HUES64 (cell line): ENCODE measurements around the gene MYH9. TPM values are rescaled to one million over a fixed set of nuclear protein-coding genes. Genes with fewer than 3 reads are reported as not detected.
"Not testable (repeated sequence)": the region's sequence is repeated elsewhere in the genome, so short reads cannot be mapped to it uniquely, and the experiment has no call there.

Experiments used
- H3K27ac ChIP-seq: 2 replicates; pipeline ENCODE4 v1.7.0; 2013; ENCODE audit warnings: low read depth, low read length, inconsistent platforms
- H3K27me3 ChIP-seq: 2 replicates; pipeline ENCODE4 v1.6.1; 2013; ENCODE audit warnings: mild to moderate bottlenecking, low read length; ENCODE audit not compliant: insufficient read depth
- H3K36me3 ChIP-seq: 2 replicates; pipeline ENCODE4 v1.6.1; 2013; ENCODE audit warnings: mild to moderate bottlenecking, low read length; ENCODE audit not compliant: insufficient read depth
- H3K4me1 ChIP-seq: 2 replicates; pipeline ENCODE4 v1.6.1; 2013; ENCODE audit warnings: mild to moderate bottlenecking, low read length, moderate library complexity; ENCODE audit not compliant: insufficient read depth
- H3K4me3 ChIP-seq: 2 replicates; pipeline ENCODE4 v1.5.1; 2013; ENCODE audit warnings: mild to moderate bottlenecking, low read length, moderate library complexity
- H3K9ac ChIP-seq: 2 replicates; pipeline ENCODE4 v1.6.1; 2013; ENCODE audit warnings: mild to moderate bottlenecking, low read depth, low read length
- H3K9me3 ChIP-seq: 2 replicates; pipeline ENCODE4 v1.6.1; 2013; ENCODE audit warnings: low read depth, low read length; ENCODE audit not compliant: insufficient read depth
- WGBS: fragments of 150-250, 120-280 bp; methylation state at CpG from one replicate; pipeline ENCODE4 v1.1.7; 2013; ENCODE audit warnings: missing lambda C conversion rate; 5-methylcytosine and 5-hydroxymethylcytosine counted together
- polyA plus RNA-seq, 2 experiments: library from polyadenylated mRNA; stranded (reverse); fragments of 50-300 nt; gene quantifications; one replicate each; pipeline ENCODE4 v1.2.3, GENCODE V29; 2013

The MYH9 gene
- polyA plus RNA-seq (2013, experiment 1 of 2), result 117 TPM
- 121 TPM for polyA plus RNA-seq (2013, experiment 2 of 2)

DNA sequence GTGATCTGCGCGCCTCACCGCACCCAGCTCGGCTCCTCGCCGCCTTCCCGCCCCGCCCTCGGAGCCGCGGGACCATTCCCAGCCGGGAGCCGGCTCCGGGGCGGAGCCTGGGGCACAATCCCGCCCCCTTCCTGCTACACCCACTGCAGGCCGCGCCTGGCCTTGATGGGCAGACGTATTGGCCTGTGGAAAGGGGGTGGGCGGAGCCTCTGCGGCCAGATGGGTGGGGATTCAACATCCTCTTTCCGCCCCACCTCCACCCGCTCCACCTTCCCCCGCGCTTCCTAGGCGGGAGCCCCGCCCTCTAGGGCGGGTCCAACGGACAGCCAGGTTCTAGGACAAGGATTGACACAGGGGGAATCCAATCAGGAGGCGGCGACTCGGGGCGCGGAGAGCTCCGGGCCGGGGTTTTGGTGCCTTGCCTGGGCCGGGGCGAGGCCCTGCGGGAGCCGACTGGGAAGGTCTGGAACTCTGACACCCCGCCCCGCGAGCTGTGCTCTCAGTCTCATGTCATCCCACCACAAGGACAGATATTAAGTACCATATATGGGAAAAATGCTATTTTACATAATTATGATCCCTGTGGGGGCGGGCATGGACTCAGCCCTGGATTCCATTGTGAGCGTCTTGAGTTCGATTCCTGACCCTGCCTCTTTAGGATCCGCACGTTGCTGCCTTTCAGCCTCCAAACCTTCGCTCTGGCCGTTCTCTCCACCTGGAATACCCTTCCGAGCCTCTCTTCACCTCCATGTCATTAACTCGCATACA, at the start of gene MYH9:
MYH9 (minus strand) TSS at position 9 of the 768 bp plus-strand sequence. CDS start 38,731 bp downstream, outside the sequence.
- Histone ChIP-seq H3K36me3 (peaks cover 2% of the 10 kb centered on the region; the same call in 1 of the 2 replicates), H3K27ac (peak within 1 kb of the TSS; percentile 92; the same call in 1 of the 2 replicates), H3K4me3 (peak within 1 kb of the TSS; percentile 80), H3K27me3 (no peaks in the 10 kb centered on the region), H3K9me3 (no peaks in the 10 kb centered on the region), H3K4me1 (peaks cover 15% of the 10 kb centered on the region), H3K9ac (peak within 1 kb of the TSS; percentile 90)
- 3% methylated on average over 44 of the region's 52 CpGs for WGBS

DNA sequence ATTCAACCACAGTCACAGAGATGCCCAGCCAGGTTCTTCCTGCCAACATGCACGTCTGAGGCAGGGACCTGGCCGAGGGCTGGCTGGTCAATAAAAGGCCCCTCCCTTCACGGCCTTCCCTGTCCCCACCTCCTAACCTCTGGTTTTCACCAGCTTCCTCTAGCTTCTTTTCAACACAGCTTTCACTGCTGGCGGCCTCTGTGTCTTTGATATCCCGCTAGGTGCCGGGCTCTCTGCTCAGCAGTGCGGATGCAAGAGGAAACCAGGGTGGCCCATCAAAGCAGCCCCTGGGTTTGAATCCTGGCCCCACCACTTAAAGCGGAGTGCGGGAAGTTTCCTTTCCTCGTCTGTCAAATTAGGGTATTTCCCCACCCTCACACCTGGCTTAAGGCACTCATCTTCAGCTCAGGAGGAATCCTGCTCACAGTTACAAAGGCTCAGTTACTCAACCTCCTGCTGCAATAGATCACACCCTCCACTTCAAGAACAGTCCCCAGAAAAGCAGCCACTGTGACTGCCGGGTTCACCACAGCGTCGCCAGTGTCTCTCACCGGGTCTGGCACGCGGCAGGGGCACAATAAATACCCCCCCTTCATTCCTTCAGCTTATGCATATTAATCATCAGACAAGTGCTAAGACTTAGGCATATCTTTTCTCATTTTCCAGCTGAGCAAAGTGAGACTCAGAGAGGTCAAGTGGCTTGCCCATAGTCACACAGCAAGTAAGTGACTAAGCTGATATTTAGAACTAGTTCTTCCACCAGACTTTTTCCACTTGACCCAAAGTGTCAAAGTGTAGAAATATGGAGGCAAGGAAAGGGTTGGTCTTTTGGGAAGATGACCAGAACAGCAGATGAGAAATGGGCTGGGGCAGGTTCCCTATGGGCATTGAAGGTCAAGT, 48.0 kb upstream of the MYH9 start:
- Histone ChIP-seq H3K36me3 (no peaks in the 10 kb centered on the region), H3K4me1 (peaks cover 31% of the 10 kb centered on the region), H3K27me3 (no peaks in the 10 kb centered on the region), H3K9me3 (no peaks in the 10 kb centered on the region), H3K27ac (peak overlapping the region; percentile 3; the same call in 1 of the 2 replicates), H3K9ac (no peak overlapping the region), H3K4me3 (no peak overlapping the region)
- WGBS, result 17% methylated on average over 16 of the region's 16 CpGs

GRCh38 chr22:36433318-36434231, 45.8 kb upstream of the MYH9 start:
- no peaks in the 10 kb centered on the region for H3K36me3 ChIP-seq
- H3K9ac ChIP-seq, result no peak overlapping the region
- WGBS, result 80% methylated on average over 14 of the region's 14 CpGs

DNA sequence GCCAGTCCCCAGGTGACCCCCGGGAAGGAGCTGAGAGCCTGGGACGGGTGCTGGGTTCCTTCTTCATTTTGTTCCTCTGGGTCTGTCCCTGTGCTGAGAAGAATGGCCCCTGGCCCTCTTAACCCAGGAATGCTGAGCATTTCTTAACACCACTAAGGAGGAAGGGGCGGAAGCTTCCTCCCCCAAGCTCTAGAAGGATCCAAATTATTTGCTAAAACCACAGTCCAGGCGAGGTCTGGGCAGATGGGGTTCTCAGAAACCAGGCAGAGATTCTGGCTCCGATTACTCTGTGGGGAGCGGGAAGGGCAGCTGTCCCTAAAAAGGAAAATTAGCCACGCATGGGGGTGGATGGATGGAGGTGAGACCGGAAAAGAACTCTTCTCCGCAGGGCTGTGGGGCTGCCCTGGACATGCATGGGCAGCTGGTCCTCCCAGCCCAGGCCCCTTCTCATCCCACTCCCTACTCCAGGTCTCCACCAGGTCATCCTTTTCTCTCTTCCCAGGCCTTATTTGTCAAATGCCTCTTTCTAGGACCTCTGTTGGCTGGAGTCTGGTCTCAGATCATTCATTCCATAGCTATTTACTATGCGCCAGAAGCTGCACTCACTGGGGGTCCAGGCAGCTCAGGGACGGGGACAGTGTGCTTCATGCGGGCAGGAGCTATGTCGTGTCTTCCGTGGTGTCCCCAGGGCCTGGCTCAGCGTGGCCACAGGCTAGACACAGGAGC, 45.0 kb upstream of the MYH9 start:
- 77% methylated on average over 15 of the region's 15 CpGs for WGBS
- no peaks in the 10 kb centered on the region for H3K9me3 ChIP-seq
- no peaks in the 10 kb centered on the region for H3K27me3 ChIP-seq
- H3K4me1 ChIP-seq, result peaks cover 28% of the 10 kb centered on the region
- H3K27ac ChIP-seq, result peak overlapping the region; percentile 30; the same call in 1 of the 2 replicates
- no peak overlapping the region for H3K9ac ChIP-seq
- H3K4me3 ChIP-seq, result no peak overlapping the region
- H3K36me3 ChIP-seq, result no peaks in the 10 kb centered on the region

More at GRCh38 chr22:36433318-36434231, 45.8 kb upstream of the MYH9 start:
- H3K9me3 ChIP-seq, result no peaks in the 10 kb centered on the region
- no peaks in the 10 kb centered on the region for H3K27me3 ChIP-seq
- no peak overlapping the region for H3K27ac ChIP-seq
- no peak overlapping the region for H3K4me3 ChIP-seq
- H3K4me1 ChIP-seq, result peaks cover 28% of the 10 kb centered on the region

DNA sequence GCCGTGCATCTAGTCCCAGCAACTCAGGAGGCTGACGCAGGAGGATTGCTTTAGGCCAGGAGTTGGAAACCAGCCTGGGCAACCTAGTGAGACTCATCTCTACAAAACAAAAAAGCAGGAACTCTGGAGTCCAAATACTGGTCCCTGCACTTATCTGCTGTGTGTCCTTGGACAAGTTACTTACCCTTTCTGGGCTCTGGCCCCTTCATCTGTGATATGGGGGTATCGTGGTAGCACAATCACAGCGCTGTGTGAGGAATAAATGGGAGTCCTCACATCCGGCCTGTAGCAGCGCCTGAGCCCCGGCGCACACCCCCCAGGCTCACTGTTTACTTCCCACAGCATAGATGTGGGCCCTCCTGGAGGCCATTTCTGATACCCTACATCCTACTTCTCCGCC, 44.2 kb upstream of the MYH9 start:
- peaks cover 28% of the 10 kb centered on the region for H3K4me1 ChIP-seq
- no peaks in the 10 kb centered on the region for H3K9me3 ChIP-seq
- no peak overlapping the region for H3K4me3 ChIP-seq
- WGBS, result 89% methylated on average over 9 of the region's 9 CpGs
- H3K36me3 ChIP-seq, result no peaks in the 10 kb centered on the region
- no peak overlapping the region for H3K27ac ChIP-seq
- H3K9ac ChIP-seq, result no peak overlapping the region
- no peaks in the 10 kb centered on the region for H3K27me3 ChIP-seq

DNA sequence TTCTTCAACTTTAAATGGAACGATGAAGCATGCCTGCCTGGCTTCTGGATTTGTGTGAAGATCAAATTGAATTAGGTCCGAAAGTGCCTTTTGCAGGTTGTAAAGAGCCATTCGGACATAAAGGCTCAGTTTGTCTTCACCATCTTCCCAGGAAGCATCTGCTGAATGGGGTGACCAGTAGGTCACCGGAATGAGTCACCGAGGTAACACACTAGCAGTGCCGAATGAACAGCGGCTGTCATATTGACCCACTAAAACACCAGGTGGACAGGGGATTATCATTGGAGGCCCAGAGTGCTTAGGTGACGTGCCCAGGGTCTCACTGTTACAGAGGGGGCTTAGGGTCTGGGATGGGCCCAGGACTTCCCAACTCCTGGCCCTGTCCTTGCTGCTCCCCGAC, 43.1 kb upstream of the MYH9 start:
- Histone ChIP-seq H3K4me1 (peaks cover 31% of the 10 kb centered on the region), H3K27ac (no peak overlapping the region), H3K27me3 (no peaks in the 10 kb centered on the region), H3K9ac (no peak overlapping the region), H3K36me3 (no peaks in the 10 kb centered on the region), H3K9me3 (no peaks in the 10 kb centered on the region), H3K4me3 (no peak overlapping the region)
- 87% methylated on average over 9 of the region's 9 CpGs for WGBS

DNA sequence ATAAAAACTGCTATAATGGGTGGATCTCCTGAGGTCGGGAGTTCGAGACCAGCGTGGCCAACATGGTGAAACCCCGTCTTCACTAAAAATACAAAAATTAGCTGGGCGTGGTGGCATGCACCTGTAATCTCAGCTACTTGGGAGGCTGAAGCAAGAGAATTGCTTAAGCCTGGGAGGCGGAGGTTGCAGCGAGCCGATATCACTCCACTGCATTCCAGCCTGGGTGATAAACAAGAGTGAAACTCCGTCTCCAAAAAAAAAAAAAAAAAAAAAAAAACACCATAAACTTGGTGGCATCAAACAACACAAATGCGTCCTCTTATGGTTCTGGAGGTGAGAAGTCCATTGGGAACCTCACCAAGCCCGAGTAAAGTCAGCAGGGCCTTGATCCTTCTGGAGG, 40.2 kb upstream of the MYH9 start:
- 95% methylated on average over 11 of the region's 11 CpGs for WGBS
- H3K9me3 ChIP-seq, H3K27me3 ChIP-seq, H3K27ac ChIP-seq, H3K36me3 ChIP-seq, H3K9ac ChIP-seq, H3K4me3 ChIP-seq: not testable (repeated sequence)
- H3K4me1 ChIP-seq, result peaks cover 17% of the 10 kb centered on the region

- WGBS, result 45% methylated on average over 2 of the region's 2 CpGs
- no peaks in the 10 kb centered on the region for H3K36me3 ChIP-seq
- H3K4me1 ChIP-seq, result peaks cover 7% of the 10 kb centered on the region; the same call in 1 of the 2 replicates
- no peaks in the 10 kb centered on the region for H3K9me3 ChIP-seq
- peak overlapping the region; percentile 70 for H3K27ac ChIP-seq
- no peaks in the 10 kb centered on the region for H3K27me3 ChIP-seq
- no peak overlapping the region for H3K4me3 ChIP-seq
- no peak overlapping the region for H3K9ac ChIP-seq
These were observed 38.3 kb upstream of the MYH9 start for GRCh38 chr22:36425977-36426523.

DNA sequence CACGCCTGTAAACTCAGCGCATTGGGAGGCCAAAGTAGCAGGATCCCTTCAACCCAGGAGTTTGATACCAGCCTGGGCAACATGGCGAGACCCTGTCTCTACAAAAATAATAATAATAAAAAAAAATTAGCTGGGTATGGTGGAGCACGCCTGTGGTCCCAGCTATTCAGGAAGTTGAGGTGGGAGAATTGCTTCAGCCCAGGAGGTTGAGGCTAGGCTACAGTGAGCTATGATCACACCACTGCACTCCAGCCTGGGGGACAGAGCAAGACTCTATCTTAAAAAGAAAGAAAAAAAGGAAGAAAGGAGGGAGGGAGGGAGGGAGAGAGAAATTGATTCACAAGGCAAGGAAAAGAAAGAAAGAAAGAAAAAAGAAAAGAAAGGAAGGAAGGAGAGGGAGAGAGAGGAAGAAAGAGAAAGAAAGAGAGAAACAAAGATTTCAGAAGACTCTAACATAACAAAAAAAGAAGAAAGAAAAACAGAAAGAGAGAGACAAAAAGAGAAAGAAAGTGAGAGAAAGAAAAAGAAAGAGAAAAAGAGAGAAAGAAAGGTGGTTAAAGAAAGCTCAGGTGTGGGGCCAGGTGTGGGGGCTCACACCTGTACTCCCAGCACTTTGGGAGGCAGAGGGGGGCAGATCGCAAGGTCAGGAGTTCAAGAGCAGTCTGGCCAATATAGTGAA, 37.3 kb upstream of the MYH9 start:
- no peak overlapping the region for H3K27ac ChIP-seq
- no peak overlapping the region for H3K4me3 ChIP-seq
- no peaks in the 10 kb centered on the region for H3K36me3 ChIP-seq
- H3K27me3 ChIP-seq, result no peaks in the 10 kb centered on the region
- no peaks in the 10 kb centered on the region for H3K9me3 ChIP-seq
- 98% methylated on average over 4 of the region's 5 CpGs for WGBS
- peaks cover 7% of the 10 kb centered on the region; the same call in 1 of the 2 replicates for H3K4me1 ChIP-seq
- H3K9ac ChIP-seq, result no peak overlapping the region
